OCI-LY3 (cell line): Measurements from ENCODE around the gene GLYATL1B.
"Not testable (repeated sequence)": the region's sequence is repeated elsewhere in the genome, so short reads cannot be mapped to it uniquely, and the experiment has no call there.

Source experiments
- H2AFZ ChIP-seq: fragments of 200-600, 300-600 bp; shearing (Covaris generic); 2 replicates; pipeline ENCODE4 v1.6.0; 2014; ENCODE audit warnings: antibody characterized with exemption, low read depth, low read length
- H3K27ac ChIP-seq: fragments of 200-600, 300-600 bp; sonication (generic); 2 replicates; pipeline ENCODE4 v1.5.1; 2014; ENCODE audit warnings: mild to moderate bottlenecking, low read length, moderate library complexity, mixed read lengths
- H3K27me3 ChIP-seq: fragments of 200-600, 300-600 bp; sonication (generic); 2 replicates; pipeline ENCODE4 v1.6.1; 2014; ENCODE audit warnings: low read depth, low read length, mixed read lengths
- H3K36me3 ChIP-seq: fragments of 200-600, 300-600 bp; sonication (generic); replicated peaks from 2 replicates; pipeline ENCODE3; 2014; ENCODE audit warnings: low read depth, low read length, mixed read lengths
- H3K4me1 ChIP-seq: fragments of 300-600, 200-600 bp; sonication (generic); 2 replicates; pipeline ENCODE4 v1.6.1; 2014; ENCODE audit warnings: low read length, mixed read lengths
- H3K4me2 ChIP-seq: fragments of 200-600, 300-600 bp; sonication (generic); 2 replicates; pipeline ENCODE4 v1.6.1; 2014; ENCODE audit warnings: low read length, mixed read lengths
- H3K4me3 ChIP-seq: fragments of 300-600, 200-600 bp; sonication (generic); 2 replicates; pipeline ENCODE4 v1.5.1; 2014; ENCODE audit warnings: antibody characterized with exemption, mild to moderate bottlenecking, low read length, moderate library complexity
- H3K79me2 ChIP-seq: fragments of 300-600, 200-600 bp; shearing (Covaris generic); 2 replicates; pipeline ENCODE4 v1.6.1; 2014; ENCODE audit warnings: mild to moderate bottlenecking, low read length, mixed read lengths
- H3K9ac ChIP-seq: fragments of 300-600, 200-600 bp; shearing (Covaris generic); 2 replicates; pipeline ENCODE4 v1.6.0; 2014; ENCODE audit warnings: mild to moderate bottlenecking, low read length, moderate library complexity
- H3K9me3 ChIP-seq: fragments of 200-600, 300-600 bp; shearing (Covaris generic); 2 replicates; pipeline ENCODE4 v1.6.1; 2014; ENCODE audit warnings: low read length, mixed read lengths; ENCODE audit not compliant: insufficient read depth
- H4K20me1 ChIP-seq: fragments of 200-600, 300-600 bp; sonication (generic); 2 replicates; pipeline ENCODE4 v1.6.1; 2016; ENCODE audit warnings: low read length, mixed read lengths; ENCODE audit not compliant: insufficient read depth
- EZH2phosphoT487 ChIP-seq: fragments of 200-600 bp; shearing (Covaris generic); IDR thresholded peaks from 2 replicates; pipeline ENCODE4 v1.6.1; 2018; ENCODE audit warnings: antibody characterized with exemption, mixed run types, low read depth
- TF ChIP-seq, protein P1 (sequence below): fragments of 200-600, 300-600 bp; sonication (generic); IDR thresholded peaks from 2 replicates; pipeline ENCODE4 v1.5.1; 2014; ENCODE audit warnings: antibody characterized with exemption, low read length, low read depth

GLYATL1B gene

DNA sequence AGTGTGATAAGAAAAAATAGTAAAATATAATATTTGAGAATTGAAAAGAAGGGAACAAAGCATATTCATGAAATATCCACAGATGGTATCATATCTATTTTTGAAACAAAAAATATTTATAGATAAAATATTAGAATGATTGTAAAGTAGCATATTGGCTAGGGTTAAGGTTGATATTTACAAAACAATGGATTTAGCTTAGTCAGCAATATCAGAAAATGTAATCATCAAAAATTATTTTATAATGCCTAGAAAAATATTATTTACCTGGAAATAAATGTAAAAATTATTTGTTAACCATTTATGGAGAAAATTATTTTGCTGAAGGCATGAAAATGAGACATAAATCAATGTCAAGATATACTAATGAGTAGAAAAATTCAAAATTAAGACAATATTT lies 33.7 kb downstream of the GLYATL1B start:
- Histone ChIP-seq H3K79me2 (no peaks in the 10 kb centered on the region), H3K9ac (no peak overlapping the region), H3K4me2 (no peak overlapping the region), H4K20me1 (no peaks in the 10 kb centered on the region), H3K4me3 (no peak overlapping the region), H3K36me3 (peaks cover 29% of the 10 kb centered on the region), H3K27ac (no peak overlapping the region), H3K27me3 (no peaks in the 10 kb centered on the region), H3K4me1 (no peaks in the 10 kb centered on the region), H2AFZ (no peak overlapping the region), H3K9me3 (peaks cover 14% of the 10 kb centered on the region)
- TF ChIP-seq, protein P1, sequence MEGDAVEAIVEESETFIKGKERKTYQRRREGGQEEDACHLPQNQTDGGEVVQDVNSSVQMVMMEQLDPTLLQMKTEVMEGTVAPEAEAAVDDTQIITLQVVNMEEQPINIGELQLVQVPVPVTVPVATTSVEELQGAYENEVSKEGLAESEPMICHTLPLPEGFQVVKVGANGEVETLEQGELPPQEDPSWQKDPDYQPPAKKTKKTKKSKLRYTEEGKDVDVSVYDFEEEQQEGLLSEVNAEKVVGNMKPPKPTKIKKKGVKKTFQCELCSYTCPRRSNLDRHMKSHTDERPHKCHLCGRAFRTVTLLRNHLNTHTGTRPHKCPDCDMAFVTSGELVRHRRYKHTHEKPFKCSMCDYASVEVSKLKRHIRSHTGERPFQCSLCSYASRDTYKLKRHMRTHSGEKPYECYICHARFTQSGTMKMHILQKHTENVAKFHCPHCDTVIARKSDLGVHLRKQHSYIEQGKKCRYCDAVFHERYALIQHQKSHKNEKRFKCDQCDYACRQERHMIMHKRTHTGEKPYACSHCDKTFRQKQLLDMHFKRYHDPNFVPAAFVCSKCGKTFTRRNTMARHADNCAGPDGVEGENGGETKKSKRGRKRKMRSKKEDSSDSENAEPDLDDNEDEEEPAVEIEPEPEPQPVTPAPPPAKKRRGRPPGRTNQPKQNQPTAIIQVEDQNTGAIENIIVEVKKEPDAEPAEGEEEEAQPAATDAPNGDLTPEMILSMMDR, result no peak
- no peak for TF ChIP-seq EZH2phosphoT487

DNA sequence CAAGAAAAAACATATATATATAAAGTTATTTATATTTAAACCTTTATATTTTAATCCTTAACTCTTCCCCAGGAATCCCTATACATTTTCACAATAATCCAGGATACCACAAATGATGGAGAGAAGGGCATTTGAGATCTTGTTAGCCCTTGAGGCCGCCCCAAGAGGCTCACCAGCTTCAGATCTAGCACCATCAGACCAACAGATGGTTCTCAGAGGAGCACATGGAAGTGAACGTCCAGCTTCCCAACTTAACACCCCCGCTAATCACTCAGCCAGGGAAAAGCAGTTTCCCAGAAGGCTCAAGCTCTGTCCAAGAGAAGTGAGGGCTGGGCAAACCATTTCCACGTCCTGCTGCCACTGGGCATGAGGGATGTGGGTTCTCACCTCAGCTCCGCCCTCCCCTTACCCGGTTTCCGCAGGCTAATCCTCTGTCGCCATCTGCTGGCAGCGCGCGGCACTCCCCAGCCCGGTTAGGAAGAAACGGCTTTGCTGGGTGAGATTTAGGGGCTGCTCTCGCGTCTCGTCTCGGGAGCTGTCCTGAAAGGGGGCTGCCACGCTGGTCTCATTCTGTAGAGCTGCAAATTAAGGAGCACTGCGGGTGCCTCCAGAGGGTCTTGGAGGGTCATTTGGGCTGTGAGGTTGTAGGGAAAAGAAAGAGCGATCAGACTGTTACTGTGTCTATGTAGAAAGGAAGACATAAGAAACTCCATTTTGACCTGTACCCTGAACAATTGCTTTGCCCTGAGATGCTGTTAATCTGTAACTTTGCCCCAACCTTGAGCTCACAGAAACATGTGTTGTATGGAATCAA lies 49.7 kb downstream of the GLYATL1B start:
- Histone ChIP-seq H3K36me3 (peaks cover 27% of the 10 kb centered on the region), H4K20me1 (no peaks in the 10 kb centered on the region), H3K79me2 (no peaks in the 10 kb centered on the region), H3K9ac (peak overlapping the region; percentile 26), H3K27me3 (no peaks in the 10 kb centered on the region), H3K4me3 (peak overlapping the region; percentile 70), H2AFZ (peak overlapping the region; percentile 91), H3K4me2 (peak overlapping the region; percentile 78), H3K9me3 (peaks cover 13% of the 10 kb centered on the region), H3K27ac (no peak overlapping the region), H3K4me1 (peaks cover 8% of the 10 kb centered on the region)
- TF ChIP-seq, protein P1, result peak; percentile 99
- TF ChIP-seq EZH2phosphoT487, result no peak

DNA sequence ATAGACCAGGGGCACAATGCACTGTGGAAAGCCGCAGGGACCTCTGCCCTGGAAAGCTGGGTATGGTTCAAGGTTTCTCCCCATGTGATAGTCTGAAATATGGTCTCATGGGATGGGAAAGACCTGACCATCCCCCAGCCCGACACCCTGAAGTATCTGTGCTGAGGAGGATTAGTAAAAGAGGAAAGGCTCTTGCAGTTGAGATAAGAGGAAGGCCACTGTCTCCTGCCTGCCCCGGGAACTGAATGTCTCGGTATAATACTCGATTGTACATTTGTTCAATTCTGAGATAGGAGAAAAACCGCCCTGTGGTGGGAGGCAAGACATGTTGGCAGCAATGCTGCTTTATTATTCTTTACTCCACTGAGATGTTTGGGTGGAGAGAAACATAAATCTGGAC lies 50.4 kb downstream of the GLYATL1B start:
- peak overlapping the region; percentile 70; the same call in 1 of the 2 replicates for H3K4me3 ChIP-seq
- not testable (repeated sequence) for H3K79me2 ChIP-seq, H3K9ac ChIP-seq, H3K27me3 ChIP-seq, H4K20me1 ChIP-seq, H3K4me1 ChIP-seq, H3K27ac ChIP-seq
- peak overlapping the region; percentile 78 for H3K4me2 ChIP-seq
- H3K36me3 ChIP-seq, result peaks cover 27% of the 10 kb centered on the region
- H2AFZ ChIP-seq, result peak overlapping the region; percentile 91; the same call in 1 of the 2 replicates
- H3K9me3 ChIP-seq, result peaks cover 11% of the 10 kb centered on the region

DNA sequence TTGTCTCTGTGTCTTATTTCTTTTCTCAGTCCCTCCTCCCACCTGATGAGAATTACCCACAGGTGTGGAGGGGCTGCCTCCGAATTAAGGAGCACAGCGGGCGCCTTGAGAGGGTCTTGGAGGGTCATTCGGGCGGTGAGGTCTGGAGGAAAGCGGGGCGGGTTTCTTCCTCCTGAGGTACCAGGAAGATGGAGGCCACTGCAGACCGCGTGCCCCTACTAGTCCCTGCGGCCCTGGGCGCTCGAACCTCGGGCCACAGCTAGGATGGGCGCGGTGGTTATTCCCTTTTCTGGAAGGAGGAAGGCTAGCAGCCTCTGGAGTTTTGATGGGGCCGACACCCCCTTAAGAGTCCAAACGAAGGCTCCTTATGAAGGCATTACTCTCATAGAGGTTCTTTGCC lies 51.1 kb downstream of the GLYATL1B start:
- H3K4me2 ChIP-seq, result no peak overlapping the region
- no peak overlapping the region for H3K27ac ChIP-seq
- no peaks in the 10 kb centered on the region for H4K20me1 ChIP-seq
- peaks cover 13% of the 10 kb centered on the region for H3K4me1 ChIP-seq
- peaks cover 6% of the 10 kb centered on the region for H3K9me3 ChIP-seq
- H3K9ac ChIP-seq, result no peak overlapping the region
- no peaks in the 10 kb centered on the region for H3K27me3 ChIP-seq
- H3K79me2 ChIP-seq, result no peaks in the 10 kb centered on the region
- H3K4me3 ChIP-seq, result no peak overlapping the region
- peaks cover 22% of the 10 kb centered on the region for H3K36me3 ChIP-seq
- no peak overlapping the region for H2AFZ ChIP-seq
- TF ChIP-seq, protein P1, result no peak
- no peak for TF ChIP-seq EZH2phosphoT487
